Peyer's patch (tissue), 4 donors: Measurements from ENCODE around the gene DCHS1.

Experiments
- POLR2A ChIP-seq, 2 donors: fragments of 450-650 bp; IDR thresholded peaks; one replicate each; pipeline ENCODE4 v1.5.1; 2017; ENCODE audit warnings: antibody characterized with exemption in 2 of 2, mild to moderate bottlenecking in 2 of 2, moderate library complexity in 2 of 2
- TF ChIP-seq, protein P1 (sequence below), 6 experiments: fragments of 450-650 bp in 4 of 6; fragments of 200-600 bp in 2 of 6; sonication (generic) in 1 of 6; IDR thresholded peaks; one replicate each; pipeline ENCODE4 v1.5.1; 2017 to 2019; ENCODE audit warnings: antibody characterized with exemption in 6 of 6, mild to moderate bottlenecking in 3 of 6, moderate library complexity in 1 of 6

DNA sequence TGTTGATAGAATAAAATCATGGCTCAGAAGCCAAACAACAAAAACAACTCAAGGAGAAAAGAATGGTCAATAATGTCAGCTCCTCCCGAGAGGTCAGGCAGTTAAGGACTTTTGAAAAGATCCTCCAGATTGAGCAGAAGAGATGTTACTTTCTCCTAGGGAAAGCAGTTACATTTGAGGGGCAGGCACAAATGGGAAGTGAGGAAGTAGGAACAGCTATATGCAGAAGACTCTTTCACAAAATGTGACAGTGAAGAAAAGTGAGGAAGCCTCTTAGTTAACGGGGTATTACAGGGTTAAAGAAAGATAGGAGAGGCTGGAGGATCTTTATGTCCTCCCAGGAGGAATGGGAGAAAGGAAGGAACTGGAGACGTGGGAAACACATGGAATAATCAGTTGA is 3.4 kb downstream of the DCHS1 start:
- TF ChIP-seq, protein P1, sequence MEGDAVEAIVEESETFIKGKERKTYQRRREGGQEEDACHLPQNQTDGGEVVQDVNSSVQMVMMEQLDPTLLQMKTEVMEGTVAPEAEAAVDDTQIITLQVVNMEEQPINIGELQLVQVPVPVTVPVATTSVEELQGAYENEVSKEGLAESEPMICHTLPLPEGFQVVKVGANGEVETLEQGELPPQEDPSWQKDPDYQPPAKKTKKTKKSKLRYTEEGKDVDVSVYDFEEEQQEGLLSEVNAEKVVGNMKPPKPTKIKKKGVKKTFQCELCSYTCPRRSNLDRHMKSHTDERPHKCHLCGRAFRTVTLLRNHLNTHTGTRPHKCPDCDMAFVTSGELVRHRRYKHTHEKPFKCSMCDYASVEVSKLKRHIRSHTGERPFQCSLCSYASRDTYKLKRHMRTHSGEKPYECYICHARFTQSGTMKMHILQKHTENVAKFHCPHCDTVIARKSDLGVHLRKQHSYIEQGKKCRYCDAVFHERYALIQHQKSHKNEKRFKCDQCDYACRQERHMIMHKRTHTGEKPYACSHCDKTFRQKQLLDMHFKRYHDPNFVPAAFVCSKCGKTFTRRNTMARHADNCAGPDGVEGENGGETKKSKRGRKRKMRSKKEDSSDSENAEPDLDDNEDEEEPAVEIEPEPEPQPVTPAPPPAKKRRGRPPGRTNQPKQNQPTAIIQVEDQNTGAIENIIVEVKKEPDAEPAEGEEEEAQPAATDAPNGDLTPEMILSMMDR (IDR thresholded peaks at IDR 0.05) = no peak
- no peak for TF ChIP-seq POLR2A (IDR thresholded peaks at IDR 0.05)
